HG03103 (cell line): Measurements from ENCODE around the gene GALNT11.

Experiments used
- ATAC-seq: cut with Tn5 transposase; IDR thresholded peaks from one replicate; pipeline ENCODE4 v1.9.1; 2021; ENCODE audit warnings: low read depth; ENCODE audit not compliant: unreplicated experiment

The GALNT11 gene

GRCh38 chr7:152115021-152115718 is 89.7 kb downstream of the GALNT11 start:
- no peak for ATAC-seq

GRCh38 chr7:152117356-152117755 is 91.9 kb downstream of the GALNT11 start:
- no peak for ATAC-seq

- ATAC-seq: no peak
Observed at GRCh38 chr7:152120210-152120609, 94.7 kb downstream of the GALNT11 start.

GRCh38 chr7:152120776-152121175 is 95.3 kb downstream of the GALNT11 start:
- ATAC-seq: no peak

GRCh38 chr7:152121432-152121831 is 96.0 kb downstream of the GALNT11 start:
- no peak for ATAC-seq

- no peak for ATAC-seq
Observed at GRCh38 chr7:152122540-152122939, 97.1 kb downstream of the GALNT11 start.

GRCh38 chr7:152126741-152127140 is 101.3 kb downstream of the GALNT11 start:
- ATAC-seq: no peak

- no peak for ATAC-seq
Observed at GRCh38 chr7:152127229-152127628, 101.8 kb downstream of the GALNT11 start.

GRCh38 chr7:152128252-152128651 is 102.8 kb downstream of the GALNT11 start:
- ATAC-seq: no peak

GRCh38 chr7:152128741-152129461 is 103.4 kb downstream of the GALNT11 start:
- no peak for ATAC-seq

GRCh38 chr7:152129682-152130081 is 104.2 kb downstream of the GALNT11 start:
- ATAC-seq: no peak

GRCh38 chr7:152130658-152131590 is 105.5 kb downstream of the GALNT11 start:
- ATAC-seq: no peak

- no peak for ATAC-seq
Observed at GRCh38 chr7:152131981-152132494, 106.6 kb downstream of the GALNT11 start.

- no peak for ATAC-seq
Observed at GRCh38 chr7:152132812-152133211, 107.3 kb downstream of the GALNT11 start.

- ATAC-seq: no peak
Observed at GRCh38 chr7:152133804-152134203, 108.3 kb downstream of the GALNT11 start.

GRCh38 chr7:152136686-152137085 is 111.2 kb downstream of the GALNT11 start:
- no peak for ATAC-seq

GRCh38 chr7:152137476-152138025 is 112.1 kb downstream of the GALNT11 start:
- ATAC-seq: no peak

- ATAC-seq: no peak
Observed at GRCh38 chr7:152140067-152140466, 114.6 kb downstream of the GALNT11 start.

GRCh38 chr7:152140560-152140959 is 115.1 kb downstream of the GALNT11 start:
- no peak for ATAC-seq

GRCh38 chr7:152142976-152143595 is 117.6 kb downstream of the GALNT11 start:
- ATAC-seq: no peak
